Mucosa of stomach (tissue), 1 donor: ENCODE data around the gene MRPL49.
A peak's percentile ranks its signal among the peaks of the same experiment; 100 is the strongest.

Experiments
- H3K27me3 ChIP-seq: one replicate; pipeline ENCODE4 v1.7.0; 2013; ENCODE audit warnings: mild to moderate bottlenecking, low read length; ENCODE audit not compliant: control insufficient read depth, insufficient read depth
- H3K36me3 ChIP-seq: one replicate; pipeline ENCODE4 v1.7.0; 2013; ENCODE audit warnings: low read length; ENCODE audit not compliant: control insufficient read depth, insufficient read depth
- H3K4me1 ChIP-seq: one replicate; pipeline ENCODE4 v1.7.0; 2013; ENCODE audit warnings: mild to moderate bottlenecking, low read length; ENCODE audit not compliant: control insufficient read depth, insufficient read depth
- H3K4me3 ChIP-seq: one replicate; pipeline ENCODE4 v1.7.0; 2013; ENCODE audit warnings: low read length
- H3K9ac ChIP-seq: one replicate; pipeline ENCODE4 v1.7.0; 2013; ENCODE audit warnings: mild to moderate bottlenecking, low read length, moderate library complexity
- H3K9me3 ChIP-seq: one replicate; pipeline ENCODE4 v1.7.0; 2013; ENCODE audit warnings: mild to moderate bottlenecking, low read length, moderate library complexity; ENCODE audit not compliant: control insufficient read depth
- donor health status: Pancreatic carcinoma.

MRPL49 gene

DNA sequence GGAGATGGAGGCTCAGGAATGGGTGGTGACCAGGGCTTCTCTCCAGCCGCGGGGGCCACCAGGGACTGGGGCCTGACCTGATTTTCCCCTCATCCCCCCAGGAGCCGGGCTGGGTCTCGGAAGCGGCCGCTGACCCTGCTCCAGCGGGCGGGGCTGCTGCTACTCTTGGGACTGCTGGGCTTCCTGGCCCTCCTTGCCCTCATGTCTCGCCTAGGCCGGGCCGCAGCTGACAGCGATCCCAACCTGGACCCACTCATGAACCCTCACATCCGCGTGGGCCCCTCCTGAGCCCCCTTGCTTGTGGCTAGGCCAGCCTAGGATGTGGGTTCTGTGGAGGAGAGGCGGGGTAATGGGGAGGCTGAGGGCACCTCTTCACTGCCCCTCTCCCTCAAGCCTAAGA is 34.3 kb upstream of the MRPL49 start:
- no peaks in the 10 kb centered on the region for H3K27me3 ChIP-seq
- H3K4me3 ChIP-seq: no peak overlapping the region
- H3K9ac ChIP-seq: no peak overlapping the region
- no peaks in the 10 kb centered on the region for H3K36me3 ChIP-seq
- H3K9me3 ChIP-seq: no peaks in the 10 kb centered on the region
- H3K4me1 ChIP-seq: peaks cover 18% of the 10 kb centered on the region

DNA sequence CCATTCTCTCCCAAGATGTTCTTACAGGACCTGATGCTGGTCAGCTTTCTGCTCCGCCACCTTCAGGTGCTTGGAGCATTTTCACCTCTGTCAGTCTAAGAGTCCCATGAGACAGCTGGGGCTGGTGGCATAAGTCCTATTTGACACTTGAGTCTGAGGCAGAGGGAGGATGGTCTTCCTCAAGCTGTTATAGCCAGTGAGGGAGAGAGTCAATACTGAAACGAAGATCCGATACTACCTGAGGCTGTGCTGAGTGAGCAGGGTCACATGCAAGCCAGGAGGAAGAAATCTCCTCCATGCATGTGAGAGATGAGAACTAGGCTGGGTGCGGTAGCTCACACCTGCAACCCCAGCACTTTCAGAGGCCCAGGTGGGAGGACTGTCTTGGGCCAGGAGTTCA is 32.5 kb upstream of the MRPL49 start:
- Histone ChIP-seq H3K4me3 (no peak overlapping the region), H3K27me3 (no peaks in the 10 kb centered on the region), H3K9ac (no peak overlapping the region), H3K36me3 (no peaks in the 10 kb centered on the region), H3K4me1 (peaks cover 8% of the 10 kb centered on the region), H3K9me3 (no peaks in the 10 kb centered on the region)

DNA sequence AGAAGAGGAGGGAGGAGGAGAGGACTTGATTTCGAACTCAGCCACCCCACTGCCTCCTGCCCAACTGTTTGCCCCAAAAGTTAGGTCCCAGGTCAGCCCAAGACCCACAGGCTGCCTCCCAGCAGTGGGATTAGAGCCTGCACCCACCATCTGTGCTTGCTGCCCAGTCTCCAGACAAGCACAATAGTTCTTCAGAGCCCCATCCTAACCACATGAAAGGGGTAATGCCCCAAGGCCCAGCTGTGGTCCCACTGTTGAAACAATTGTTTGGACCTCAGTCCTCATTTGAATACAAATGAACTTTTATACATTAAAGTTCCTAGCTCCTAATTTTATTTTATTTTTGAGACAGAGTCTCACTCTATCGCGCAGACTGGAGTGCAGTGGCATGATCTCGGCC is 31.5 kb upstream of the MRPL49 start:
- H3K9ac ChIP-seq: no peak overlapping the region
- H3K4me3 ChIP-seq: no peak overlapping the region
- peaks cover 2% of the 10 kb centered on the region for H3K4me1 ChIP-seq
- no peaks in the 10 kb centered on the region for H3K36me3 ChIP-seq
- no peaks in the 10 kb centered on the region for H3K27me3 ChIP-seq
- no peaks in the 10 kb centered on the region for H3K9me3 ChIP-seq

DNA sequence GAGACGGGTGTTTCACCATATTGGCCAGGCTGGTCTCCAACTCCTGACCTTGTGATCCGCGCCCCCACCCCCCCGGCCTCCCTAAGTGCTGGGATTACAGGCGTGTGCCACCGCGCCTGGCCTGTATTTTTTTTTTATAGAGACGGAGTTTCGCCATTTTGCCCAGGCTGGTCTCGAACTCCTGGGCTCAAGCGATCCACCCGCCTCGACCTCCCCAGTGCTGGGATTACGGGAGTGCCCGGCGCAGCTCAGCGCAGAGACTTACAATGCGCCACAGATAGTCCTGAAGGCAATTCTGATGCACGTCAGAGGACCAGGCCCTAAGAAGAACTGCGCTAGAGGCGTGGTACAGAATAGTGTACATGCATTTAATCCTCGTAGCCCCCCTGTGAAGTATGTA is 26.7 kb upstream of the MRPL49 start:
- Histone ChIP-seq H3K9ac (peak overlapping the region; percentile 83), H3K4me1 (peaks cover 11% of the 10 kb centered on the region), H3K36me3 (no peaks in the 10 kb centered on the region)

DNA sequence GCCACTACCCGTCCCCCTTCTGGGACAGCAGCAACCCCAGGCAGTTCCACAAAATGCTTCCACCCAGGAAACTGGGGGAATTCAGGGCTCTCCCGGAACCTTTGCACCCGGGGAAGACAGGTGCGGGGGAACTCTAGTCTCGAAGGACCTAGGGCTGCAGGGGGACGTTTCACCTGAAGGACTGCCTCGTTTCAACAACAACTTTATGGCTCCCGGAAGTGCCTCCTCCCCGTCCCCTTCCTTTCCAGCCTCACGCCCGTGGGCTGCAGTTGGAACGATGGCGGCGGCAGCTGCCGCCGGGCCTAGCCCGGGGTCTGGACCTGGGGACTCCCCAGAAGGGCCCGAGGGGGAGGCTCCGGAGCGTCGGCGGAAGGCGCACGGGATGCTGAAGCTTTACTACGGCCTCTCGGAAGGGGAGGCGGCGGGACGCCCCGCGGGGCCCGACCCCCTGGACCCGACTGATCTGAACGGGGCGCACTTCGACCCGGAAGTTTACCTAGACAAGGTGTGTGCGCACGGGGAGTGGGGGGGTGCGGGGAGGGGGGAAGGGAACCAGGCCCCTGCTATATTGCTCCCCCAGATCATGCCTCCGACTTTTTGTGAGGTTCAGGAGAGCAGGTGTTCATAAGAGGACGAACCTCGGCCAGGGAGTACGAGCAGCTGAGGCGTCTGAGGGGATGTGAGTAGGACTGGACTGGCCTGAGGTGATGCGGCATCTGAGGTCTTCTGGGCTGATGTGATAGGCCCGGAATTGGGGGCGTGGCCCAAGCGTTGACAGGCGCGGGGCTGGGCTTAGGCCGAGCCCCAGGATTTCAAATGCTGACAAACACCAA is 25.9 kb upstream of the MRPL49 start, which contains the start of gene VPS51:
Gene VPS51, plus strand, starts transcription at position 241 of the 833 bp plus-strand sequence. Its CDS starts 37 bp downstream, at position 278.
- H3K4me1 ChIP-seq: peaks cover 11% of the 10 kb centered on the region
- no peaks in the 10 kb centered on the region for H3K9me3 ChIP-seq

More for the DNA sequence above, 26.7 kb upstream of the MRPL49 start:
- Histone ChIP-seq H3K4me3 (no peak overlapping the region), H3K9me3 (no peaks in the 10 kb centered on the region), H3K27me3 (no peaks in the 10 kb centered on the region)

DNA sequence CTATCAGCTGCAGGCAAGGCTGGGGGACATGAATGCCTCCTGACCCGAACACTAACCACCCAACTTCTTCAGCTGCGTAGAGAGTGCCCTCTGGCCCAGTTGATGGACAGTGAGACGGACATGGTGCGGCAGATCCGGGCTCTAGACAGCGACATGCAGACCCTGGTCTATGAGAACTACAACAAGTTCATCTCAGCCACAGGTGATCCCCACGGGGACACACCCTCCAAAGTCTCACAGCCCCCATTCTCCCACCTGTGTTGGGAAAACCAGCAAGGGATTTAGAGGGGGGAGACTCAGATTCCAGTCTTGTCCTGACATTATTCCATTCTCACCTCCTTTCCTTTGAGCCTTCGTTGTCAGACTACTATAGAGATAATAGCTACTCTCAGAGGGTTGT is 25.2 kb upstream of the MRPL49 start:
- no peaks in the 10 kb centered on the region for H3K27me3 ChIP-seq
- peaks cover 12% of the 10 kb centered on the region for H3K4me1 ChIP-seq
- H3K4me3 ChIP-seq: no peak overlapping the region
- no peaks in the 10 kb centered on the region for H3K9me3 ChIP-seq
- peak overlapping the region; percentile 83 for H3K9ac ChIP-seq
- no peaks in the 10 kb centered on the region for H3K36me3 ChIP-seq

More for the DNA sequence above, 25.9 kb upstream of the MRPL49 start, which contains the start of gene VPS51:
- Histone ChIP-seq H3K9ac (peak within 1 kb of the TSS; percentile 83), H3K36me3 (no peaks in the 10 kb centered on the region), H3K4me3 (peak within 1 kb of the TSS; percentile 63), H3K27me3 (no peaks in the 10 kb centered on the region)

DNA sequence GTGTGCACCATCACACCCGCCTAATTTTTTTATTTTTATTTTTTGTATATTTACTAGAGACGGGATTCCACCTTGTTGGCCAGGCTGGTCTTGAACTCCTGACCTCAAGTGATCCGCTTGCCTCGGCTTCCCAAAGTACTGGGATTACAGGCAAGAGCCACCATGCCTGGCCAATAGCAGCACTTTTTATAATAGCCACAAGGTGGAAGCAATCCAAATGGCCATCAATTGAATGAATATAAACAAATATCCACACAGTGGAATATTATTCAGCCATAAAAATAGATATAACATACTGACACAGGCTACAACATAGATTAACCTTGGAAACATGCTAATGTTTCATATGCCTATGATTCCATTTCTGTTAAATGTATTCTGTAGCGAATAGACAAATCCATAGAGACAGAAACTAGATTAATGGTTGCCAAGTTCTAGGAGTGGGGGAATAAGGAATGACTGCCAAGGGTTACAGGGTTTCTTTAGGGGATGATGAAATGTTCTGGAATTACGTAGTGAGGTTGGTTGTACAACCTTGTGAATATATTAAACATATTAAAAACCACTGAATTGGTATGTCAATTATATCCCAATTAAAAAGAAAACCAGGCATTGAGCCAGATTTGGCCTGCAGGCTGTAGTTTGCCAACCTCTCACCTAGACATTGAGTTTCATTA is 21.3 kb upstream of the MRPL49 start:
- H3K9ac ChIP-seq: no peak overlapping the region
- no peaks in the 10 kb centered on the region for H3K27me3 ChIP-seq
- H3K4me3 ChIP-seq: no peak overlapping the region
- no peaks in the 10 kb centered on the region for H3K36me3 ChIP-seq
- peaks cover 19% of the 10 kb centered on the region for H3K4me1 ChIP-seq
- no peaks in the 10 kb centered on the region for H3K9me3 ChIP-seq

DNA sequence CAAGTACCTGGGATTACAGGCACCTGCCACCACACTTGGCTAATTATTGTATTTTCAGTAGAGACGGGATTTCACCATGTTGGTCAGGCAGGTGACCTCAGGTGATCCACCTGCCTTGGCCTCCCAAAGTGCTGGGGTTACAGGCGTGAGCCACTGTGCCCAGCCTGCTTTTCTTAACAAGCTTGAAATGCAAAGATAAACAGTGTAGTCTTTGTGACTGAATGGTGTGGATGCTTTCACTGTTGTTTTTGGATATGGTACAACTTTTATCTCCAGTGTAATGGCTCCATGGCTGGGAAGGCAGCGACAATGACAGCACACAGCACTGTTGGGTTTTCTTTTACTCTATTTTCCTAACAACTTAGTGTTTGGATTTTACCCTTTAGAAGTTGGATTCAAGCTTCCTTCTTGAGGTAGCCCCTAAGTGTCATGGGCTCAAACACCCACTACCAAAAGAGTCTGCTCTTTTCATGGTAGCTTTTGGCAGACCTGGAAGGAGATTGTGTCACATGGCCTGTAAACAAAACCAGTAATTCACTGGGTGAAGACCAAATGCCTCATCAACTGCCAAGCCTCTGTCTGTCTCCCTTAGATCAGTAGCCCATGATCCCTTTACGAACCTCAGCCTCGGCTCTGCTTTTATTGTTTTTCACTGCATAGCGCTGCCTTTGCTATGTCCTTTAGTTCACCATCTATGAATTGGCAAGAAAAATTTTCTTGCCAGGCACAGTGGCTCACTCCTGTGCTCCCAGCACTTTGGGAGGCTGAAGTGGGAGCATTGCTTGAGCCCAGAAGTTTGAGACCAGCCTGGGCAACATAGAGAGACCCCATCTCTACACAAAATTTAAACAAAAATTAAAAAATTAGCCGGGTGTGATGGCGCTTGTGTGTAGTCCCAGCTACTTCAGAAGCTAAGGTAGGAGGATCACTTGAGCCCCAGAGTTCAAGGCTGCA is 19.7 kb upstream of the MRPL49 start:
- H3K9ac ChIP-seq: no peak overlapping the region
- no peaks in the 10 kb centered on the region for H3K9me3 ChIP-seq
- no peaks in the 10 kb centered on the region for H3K36me3 ChIP-seq
- H3K4me1 ChIP-seq: peaks cover 12% of the 10 kb centered on the region
- H3K27me3 ChIP-seq: no peaks in the 10 kb centered on the region
- no peak overlapping the region for H3K4me3 ChIP-seq

DNA sequence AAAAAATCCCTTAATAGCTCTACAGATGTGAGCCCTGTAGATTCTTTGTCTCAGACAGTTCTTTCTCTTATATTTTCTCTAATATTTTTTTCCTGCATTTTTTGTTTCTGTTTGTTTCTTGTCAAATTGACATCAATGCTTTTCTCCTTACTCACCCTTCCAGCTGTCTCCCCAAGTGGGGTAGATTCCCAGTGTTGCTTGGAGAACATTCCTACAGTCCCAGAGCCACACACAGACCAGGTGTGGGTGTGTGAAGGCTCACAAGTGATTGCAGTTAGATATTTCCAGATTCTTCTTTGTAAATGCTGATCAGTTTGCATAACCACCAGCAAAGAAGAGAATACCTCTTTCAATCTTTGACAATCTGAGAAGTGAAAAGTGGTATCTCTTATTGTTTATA is 18.6 kb upstream of the MRPL49 start:
- Histone ChIP-seq H3K9ac (no peak overlapping the region), H3K4me3 (no peak overlapping the region), H3K27me3 (no peaks in the 10 kb centered on the region), H3K9me3 (no peaks in the 10 kb centered on the region), H3K36me3 (no peaks in the 10 kb centered on the region), H3K4me1 (peaks cover 12% of the 10 kb centered on the region)

DNA sequence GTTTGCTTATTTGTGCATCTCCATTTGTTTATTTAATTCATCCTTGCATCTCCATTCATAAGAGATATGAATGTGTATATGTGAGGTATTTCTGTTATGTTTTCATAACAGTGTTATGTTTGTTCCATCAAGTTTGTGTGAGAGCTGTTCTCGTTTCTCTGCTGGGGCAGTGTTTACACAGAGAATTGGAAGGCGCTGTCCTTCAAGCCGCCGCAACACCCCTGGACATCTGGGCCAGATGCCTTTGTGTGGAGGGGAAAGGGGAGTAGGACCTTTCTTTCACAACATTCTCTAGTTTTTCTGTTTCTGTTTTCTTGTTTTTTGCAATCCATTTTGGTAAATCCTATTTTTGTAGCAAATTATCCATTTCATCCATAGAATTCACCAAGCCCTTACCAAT is 17.5 kb upstream of the MRPL49 start:
- Histone ChIP-seq H3K36me3 (no peaks in the 10 kb centered on the region), H3K9ac (no peak overlapping the region), H3K9me3 (no peaks in the 10 kb centered on the region), H3K4me1 (peaks cover 12% of the 10 kb centered on the region), H3K4me3 (no peak overlapping the region), H3K27me3 (no peaks in the 10 kb centered on the region)

DNA sequence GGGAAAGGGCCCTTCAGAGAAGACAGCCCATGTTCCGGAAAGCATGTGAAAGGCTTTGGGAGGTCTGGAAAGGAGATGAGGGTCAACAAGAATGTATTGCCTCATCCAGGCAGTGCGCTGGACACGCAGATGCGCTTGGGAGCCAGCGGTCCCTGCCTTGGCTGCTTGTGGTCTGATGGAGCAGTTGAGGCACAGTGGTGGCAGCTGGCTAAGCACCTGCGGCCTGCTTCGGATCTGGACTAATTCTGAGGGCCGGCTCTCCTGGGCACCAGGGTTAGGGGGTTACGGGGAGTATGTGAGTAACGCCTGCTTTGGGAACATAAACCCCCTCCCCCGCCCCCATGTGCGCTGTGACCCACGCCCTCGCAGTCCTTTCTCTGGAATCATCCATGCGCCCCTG is 15.0 kb upstream of the MRPL49 start:
- Histone ChIP-seq H3K36me3 (no peaks in the 10 kb centered on the region), H3K4me1 (peaks cover 25% of the 10 kb centered on the region)

More for the DNA sequence above, 15.0 kb upstream of the MRPL49 start:
- Histone ChIP-seq H3K9me3 (no peaks in the 10 kb centered on the region), H3K9ac (no peak overlapping the region), H3K4me3 (no peak overlapping the region), H3K27me3 (no peaks in the 10 kb centered on the region)
